GM21786 (cell line): Measurements from ENCODE around the gene TADA3.

Source experiments
- ATAC-seq: cut with Tn5 transposase; IDR thresholded peaks from one replicate; pipeline ENCODE4 v1.9.1; 2021; ENCODE audit not compliant: unreplicated experiment

TADA3 gene

DNA sequence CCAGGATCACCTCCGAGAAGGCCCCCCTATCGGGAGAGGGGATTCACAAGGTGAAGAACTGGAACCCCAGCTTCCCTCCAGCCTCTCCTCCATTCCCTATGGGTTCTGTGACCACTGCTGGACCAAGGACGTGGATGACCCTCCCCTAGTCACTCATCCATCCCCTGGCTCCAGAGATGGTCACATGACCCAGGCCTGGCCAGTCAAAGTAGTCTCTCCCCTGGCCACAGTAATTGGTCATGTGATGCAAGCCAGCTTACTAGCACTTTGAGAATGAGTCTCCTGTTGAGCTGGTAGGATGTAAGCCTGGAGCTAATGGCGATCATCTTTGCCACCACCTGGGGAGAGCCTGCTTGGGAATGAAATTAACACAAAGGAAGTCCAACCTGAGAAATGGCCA, 26.4 kb downstream of the TADA3 start:
- no peak for ATAC-seq

DNA sequence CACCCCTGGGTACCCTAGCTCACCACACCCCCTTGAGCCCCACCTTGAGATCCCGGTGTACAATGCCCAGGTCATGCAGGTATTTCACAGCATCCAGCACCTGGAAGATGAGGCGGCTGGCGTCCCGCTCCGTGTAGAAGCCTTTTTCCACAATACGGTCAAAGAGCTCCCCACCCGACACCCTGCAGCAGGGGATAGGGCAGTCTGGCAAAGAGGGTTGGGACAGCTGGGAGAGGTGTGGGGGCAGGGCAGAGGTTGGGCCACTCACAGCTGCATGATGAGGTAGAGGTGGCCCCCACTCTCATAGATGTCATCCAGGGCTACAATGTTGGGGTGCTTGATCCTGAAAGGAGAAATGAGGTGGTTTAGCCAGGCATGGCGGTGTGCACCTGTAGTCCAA, 29.4 kb downstream of the TADA3 start:
- no peak for ATAC-seq

DNA sequence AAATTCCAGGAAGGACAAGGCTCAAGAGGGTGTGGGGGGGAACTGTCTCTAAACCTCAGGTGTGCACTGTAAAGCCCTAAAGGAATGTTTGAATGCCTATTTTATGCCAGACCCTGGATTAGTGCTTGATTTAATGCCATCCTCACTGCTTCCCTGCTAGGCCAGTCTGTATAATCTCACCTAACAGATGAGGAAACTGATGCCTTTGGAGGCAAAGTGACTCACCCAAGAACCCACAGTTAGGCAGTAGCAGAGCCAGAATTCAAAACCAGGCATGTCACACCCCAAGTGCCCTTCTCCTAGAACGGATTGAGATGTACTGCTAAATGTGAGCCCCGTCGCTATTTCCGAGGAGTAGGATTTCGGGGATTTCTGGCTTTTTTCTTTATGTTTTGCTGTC, 30.4 kb downstream of the TADA3 start:
- ATAC-seq, result no peak

DNA sequence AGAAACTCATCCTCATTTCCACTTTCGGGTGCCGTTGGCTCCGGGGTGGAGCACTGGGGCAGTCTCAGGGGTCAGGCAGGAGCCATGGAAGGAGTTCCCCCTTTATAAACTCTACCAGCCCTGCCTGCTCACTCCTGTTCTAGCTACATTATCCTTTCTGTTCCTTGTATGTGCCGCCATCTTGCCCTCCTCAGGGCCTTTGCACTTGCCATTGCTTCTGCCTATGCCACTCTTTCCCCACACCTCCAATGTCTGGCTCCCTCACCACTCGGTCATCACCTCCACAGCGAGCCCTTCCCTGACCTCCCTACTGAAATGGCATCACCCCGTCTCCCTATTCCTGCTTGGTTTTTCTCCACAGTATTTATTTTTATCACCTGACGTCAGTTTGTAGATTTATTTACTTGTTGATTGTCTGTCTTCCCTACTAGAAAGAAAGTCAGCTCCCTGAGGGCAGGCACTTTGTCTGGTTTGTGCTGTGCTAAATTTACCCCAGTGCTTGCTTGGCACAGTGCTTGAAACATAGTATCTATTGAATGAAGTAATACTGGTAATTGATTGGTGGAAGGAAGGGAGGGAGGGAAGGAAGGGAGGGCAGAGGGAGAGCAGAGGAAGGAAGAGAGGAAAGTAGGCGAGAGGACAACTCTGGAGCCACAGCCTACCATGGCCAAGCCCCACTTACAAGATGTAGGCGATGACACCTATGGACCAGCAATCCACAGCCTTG, 31.3 kb downstream of the TADA3 start:
- no peak for ATAC-seq

DNA sequence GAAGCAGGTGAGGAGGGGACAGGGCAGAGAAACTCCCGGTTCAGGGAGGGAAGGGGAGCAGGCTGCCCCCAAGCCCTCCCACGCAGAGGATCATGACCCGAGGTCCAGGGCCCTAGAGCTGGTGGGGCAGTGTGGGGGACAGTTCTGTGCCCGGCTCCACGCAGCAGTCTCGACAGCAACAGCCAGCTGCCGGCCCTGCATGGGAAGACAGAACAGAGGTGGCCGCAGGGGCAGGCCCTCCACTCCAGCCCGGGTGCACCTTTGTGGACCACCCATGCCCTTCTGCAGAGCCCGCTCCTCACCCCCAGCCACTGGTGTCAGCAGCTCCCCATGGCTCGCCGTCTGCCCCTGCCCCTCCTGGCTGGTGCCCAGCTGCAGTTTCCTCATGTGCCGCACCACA, 34.8 kb downstream of the TADA3 start:
- no peak for ATAC-seq

DNA sequence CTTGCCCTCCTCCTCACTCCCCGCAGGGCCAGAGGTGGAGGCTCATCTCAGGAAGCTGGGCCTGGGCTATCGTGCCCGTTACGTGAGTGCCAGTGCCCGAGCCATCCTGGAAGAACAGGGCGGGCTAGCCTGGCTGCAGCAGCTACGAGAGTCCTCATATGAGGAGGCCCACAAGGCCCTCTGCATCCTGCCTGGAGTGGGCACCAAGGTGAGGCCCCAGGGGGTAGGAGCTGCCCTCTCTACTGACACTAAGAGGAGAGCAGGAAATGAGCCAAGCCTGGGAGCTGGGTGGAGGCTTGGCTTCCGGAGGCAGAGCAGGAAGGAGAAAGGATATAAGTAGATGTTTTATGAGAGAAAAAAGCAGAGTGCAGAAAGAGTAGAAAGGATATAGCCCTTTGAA, 37.6 kb downstream of the TADA3 start:
- ATAC-seq, result no peak

DNA sequence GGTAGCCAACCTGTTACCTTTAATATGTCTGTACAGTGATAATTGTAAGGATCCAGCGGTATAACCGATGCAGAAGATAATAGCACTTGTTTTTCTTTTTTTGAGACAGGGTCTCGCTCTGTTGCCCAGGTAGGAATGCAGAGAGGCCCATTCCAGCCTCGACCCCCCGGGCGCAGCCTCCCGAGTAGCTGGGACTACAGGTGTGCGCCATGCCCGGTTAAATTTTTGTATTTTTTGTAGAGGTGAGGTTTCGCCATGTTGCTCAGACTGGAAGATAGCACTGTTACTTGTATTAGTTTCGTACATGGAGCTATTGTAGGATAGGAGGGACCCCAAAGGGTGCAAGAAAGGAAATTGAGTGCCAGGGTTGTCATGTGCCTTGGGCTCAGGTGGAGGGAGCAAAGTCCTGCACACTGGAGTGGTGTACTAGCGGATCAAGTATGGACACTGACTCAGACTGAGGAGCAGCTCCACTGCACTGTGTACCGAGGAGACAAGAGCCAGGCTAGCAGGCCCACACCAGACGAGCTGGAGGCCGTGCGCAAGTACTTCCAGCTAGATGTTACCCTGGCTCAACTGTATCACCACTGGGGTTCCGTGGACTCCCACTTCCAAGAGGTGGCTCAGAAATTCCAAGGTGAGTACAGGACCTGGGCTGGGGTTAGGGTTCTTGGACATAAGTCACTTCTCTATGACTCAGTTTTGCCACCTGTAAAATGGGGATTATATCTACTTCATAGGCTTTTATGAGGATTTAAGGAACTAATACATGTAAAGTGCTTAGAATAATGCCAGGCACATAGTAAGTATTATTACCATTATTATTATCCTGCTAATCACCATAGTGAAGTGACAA, 41.5 kb downstream of the TADA3 start:
- ATAC-seq, result no peak

DNA sequence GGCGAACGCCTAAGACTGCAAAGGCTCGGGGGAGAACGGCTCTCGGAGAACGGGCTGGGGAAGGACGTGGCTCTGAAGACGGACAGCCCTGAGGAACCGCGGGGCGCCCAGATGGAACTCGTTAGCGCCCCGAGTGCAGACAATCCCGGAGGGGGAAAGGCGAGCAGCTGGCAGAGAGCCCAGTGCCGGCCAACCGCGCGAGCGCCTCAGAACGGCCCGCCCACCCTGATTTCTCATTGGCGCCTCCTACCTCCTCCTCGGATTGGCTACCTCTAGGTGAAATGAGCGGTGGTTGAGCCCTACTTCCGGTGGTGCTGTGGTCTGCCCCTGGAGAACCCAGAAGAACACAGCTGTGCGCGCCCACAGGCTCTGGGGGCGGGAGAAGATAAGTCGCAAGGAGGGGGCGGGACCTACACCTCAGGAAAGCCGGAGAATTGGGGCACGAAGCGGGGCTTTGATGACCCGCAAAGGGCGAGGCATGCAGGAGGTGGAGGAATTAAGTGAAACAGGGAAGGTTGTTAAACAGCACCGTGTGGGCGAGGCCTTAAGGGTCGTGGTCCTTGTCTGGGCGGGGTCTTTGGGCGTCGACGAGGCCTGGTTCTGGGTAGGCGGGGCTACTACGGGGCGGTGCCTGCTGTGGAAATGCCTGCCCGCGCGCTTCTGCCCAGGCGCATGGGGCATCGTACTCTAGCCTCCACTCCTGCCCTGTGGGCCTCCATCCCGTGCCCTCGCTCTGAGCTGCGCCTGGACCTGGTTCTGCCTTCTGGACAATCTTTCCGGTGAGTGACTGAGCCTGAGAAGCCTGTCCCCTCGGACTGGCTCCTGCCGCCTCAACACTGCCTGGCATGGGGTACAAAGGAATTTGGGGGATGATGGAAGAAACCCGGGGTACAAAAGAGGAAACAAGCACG, 42.4 kb downstream of the TADA3 start, which contains the start of gene OGG1:
Gene OGG1, plus strand, starts transcription at position 308 of the 911 bp plus-strand sequence. Its CDS starts 335 bp downstream, at position 643.
- peak; percentile 88 for ATAC-seq

DNA sequence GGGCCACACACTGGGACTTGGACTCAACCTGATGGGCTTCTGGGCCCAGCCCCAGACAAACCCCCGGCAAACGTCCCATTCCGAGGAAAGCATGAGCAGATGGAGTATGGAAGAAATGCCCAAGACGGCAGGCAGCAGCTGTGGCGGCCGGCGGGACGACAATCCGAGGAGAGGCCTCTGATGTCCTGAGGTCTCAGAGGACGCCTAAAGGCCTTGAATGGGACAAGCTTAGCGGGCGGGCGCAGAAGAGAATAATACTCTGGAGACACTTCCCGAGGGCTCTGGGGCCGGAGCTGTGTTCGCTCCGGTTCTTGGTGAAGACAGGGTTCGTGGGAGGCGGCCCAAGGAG, 43.0 kb downstream of the TADA3 start:
- no peak for ATAC-seq

DNA sequence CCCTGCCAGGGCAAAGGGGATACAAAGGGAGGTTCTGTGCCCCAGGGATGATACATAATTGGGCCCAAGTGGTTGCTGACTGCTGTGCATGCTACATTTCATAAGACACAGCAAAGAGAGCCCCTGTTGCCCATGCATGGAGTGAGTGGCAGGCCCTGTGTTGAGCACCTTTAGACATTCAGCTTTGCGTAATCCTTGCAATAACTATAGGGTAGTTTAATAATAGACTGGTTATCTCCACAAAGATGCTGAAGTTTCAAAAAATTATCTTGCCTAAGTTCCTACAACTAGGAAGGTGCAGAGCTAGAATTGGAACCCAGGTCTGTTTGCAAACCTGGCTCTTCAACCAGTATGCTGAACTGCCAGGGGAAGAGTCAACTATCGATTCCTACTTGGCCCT, 44.2 kb downstream of the TADA3 start:
- ATAC-seq, result no peak

DNA sequence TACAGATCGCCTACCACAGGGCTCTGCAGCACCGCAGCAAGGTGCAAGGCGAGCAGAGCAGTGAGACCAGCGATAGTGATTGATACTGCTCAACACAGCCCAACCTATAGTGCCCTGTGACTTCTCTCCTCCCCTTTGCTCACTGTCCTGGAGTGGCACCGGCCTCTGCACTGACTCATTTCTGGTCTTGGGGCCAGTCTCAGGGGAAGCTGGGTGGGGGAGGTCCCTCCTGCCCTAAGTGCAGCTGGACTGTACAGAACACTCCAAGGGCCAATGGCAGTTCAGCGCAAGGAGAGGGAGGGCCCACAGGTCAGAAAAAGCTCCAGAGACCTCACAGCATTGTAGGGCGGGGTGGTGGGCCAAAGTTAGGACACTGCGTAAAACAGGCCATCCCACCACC, 45.0 kb downstream of the TADA3 start:
- ATAC-seq, result no peak

DNA sequence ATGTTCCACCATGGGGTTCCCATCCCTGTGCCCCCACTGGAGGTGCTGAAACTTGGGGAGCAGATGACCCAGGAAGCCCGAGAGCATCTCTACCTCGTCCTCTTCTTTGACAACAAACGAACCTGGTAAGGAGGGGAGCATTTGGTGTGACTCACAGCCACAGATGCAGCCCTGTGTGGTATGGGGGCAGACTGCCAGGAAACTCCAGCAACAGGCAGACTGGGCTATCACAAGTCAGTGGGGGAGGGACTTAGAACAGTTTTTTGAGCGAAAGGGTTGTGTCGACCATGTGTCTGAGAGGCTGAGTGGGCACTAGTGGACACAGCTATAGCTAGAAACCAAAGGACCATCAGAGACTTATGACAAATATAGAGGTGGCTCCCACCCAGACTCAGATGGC, 45.9 kb downstream of the TADA3 start:
- no peak for ATAC-seq

DNA sequence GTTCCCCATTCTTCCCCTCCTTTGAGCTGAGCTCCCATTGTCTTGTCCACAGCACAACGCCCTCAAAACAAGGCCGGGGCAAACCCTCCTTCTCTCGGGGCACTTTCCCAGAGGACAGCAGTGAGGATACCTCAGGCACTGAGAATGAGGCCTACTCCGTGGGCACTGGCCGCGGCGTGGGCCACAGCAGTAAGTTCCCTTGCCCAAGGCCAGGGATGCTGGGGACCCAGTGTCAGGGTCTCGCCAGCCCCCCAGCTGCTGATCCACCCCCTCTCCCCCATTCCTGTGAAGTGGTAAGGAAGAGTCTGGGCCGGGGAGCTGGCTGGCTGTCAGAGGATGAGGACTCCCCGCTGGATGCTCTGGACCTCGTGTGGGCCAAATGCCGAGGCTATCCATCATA, 46.8 kb downstream of the TADA3 start:
- no peak for ATAC-seq

DNA sequence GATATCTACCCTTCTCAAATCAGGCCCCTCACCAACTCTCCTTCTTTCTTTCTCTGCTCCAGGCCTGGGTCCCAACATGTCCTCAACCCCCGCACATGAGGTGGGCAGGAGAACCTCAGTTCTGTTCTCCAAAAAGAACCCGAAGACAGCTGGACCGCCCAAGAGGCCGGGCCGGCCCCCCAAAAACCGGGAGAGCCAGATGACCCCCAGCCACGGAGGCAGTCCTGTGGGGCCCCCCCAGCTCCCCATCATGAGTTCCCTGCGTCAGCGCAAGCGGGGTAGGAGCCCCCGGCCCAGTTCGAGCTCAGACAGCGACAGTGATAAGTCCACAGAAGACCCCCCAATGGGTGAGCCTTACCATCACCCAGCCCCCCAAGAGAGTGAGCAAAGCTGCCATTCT, 48.1 kb downstream of the TADA3 start:
- no peak for ATAC-seq

DNA sequence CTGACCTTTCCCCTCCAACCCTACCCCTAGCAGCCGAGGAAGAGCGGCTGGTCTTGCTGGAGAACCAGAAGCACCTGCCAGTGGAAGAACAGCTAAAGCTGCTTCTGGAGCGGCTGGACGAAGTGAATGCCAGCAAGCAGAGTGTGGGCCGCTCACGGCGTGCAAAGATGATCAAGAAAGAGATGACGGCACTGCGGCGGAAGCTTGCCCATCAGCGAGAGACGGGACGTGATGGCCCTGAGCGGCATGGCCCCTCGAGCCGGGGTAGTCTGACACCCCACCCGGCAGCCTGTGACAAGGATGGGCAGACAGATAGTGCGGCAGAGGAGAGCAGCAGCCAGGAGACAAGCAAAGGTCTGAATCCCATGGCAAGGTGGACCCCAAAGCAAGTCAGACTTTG, 48.7 kb downstream of the TADA3 start:
- no peak for ATAC-seq

DNA sequence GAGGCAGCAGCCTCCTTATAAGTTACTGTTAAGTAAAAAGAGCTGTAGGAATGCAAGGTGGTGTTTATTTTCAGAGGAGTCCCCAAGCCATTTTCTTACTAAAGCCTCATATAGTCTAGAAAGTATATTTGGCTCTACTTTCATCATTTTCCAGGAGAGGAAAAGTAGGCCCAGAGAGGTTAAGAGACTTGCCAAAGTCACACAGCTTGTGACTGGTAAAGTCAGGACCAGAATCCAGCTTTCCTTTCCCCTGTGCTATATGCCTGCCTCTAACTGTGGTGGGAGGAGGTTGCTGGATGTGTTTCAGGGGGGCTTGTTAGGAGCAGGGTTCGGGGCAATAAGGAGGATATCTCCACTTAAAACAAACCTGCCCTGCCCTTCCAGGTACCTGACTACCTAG, 49.7 kb downstream of the TADA3 start:
- no peak for ATAC-seq

DNA sequence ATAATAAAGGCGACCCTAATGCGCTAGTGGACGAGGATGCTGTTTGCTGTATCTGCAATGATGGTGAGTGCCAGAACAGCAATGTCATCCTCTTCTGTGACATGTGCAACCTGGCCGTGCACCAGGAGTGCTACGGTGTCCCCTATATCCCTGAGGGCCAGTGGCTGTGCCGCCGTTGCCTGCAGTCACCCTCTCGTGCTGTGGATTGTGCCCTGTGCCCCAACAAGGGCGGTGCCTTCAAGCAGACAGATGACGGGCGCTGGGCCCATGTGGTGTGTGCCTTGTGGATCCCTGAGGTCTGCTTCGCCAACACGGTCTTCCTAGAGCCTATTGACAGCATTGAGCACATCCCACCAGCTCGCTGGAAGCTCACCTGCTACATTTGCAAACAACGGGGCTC, 53.1 kb downstream of the TADA3 start:
- ATAC-seq, result no peak

DNA sequence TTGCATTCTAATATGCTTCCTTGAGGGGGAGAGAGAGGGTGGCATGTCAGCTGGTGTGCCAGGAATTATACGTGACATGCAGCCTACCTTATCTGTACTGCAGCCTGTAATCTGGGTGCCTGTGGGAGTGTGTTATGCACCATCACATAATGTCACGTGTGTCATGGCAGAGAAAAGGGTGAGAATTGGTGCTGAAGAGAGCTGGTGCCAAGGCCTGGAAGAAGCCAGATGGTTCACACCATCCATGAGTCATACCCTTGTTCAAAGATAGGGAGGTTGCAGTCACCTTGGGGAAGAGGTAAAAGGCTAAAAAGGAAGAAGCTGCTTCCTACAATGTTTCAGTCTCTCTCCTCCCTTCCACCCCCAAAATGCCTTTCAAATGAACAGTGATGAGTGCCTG, 55.4 kb downstream of the TADA3 start:
- ATAC-seq, result no peak

DNA sequence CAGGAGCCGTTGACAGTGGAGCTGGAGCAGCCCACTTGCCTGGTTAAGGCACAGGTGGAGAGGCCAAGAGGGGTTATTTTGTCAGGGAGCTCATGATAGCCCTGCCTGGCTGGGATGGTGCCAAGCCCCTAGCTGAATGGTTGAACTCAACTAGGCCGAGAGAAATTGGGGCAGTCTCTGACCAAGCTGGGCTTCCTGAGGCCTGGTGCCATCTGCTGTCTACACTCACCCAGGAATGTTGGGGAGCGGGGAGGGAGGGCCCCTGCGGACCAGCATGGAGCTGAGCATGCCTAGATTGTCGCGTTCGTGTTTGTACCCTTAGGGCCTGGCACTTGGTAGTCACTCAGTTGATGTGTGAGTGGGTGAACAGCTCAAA, 59.5 kb downstream of the TADA3 start:
- ATAC-seq, result no peak

DNA sequence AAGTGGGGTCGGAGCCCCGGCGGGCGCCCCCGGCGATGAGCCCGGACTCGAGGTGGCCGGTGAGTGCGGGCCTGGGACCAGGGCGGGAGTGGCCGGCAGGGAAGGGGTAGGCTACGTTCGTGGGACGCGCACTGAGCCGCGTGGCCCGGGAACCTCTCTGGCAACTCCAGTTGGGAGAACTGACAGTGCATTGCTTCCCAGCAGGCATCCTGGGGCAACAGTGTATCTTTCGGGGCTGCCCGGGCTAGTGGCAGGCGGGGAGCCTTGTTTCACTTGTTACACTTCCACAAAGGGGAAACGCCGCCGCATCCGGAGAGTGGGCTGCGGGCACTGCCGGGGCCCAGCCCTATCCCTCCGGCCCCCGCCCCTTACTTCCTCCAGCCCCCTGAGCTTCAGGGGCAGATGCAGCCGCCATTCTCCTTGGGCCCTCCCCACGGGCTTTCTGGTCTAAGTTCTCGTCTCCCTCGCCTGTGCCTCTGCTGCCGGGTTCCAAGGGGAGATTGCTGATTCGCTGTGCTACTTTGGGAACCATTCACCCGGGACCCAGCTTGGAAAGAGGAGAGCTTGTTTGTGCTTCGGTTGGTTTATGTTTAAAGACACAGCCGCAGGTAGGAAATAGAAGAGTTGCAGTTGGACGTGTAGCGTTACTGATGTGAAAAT, 60.1 kb downstream of the TADA3 start:
- peak; percentile 0 for ATAC-seq
